ENCODE results near the gene ANKRD13A. TPM values are rescaled to one million over a fixed set of nuclear protein-coding genes. Genes with fewer than 3 reads are reported as not detected.
A peak's percentile ranks its signal among the peaks of the same experiment; 100 is the strongest.
"Not testable (repeated sequence)": the region's sequence is repeated elsewhere in the genome, so short reads cannot be mapped to it uniquely, and the experiment has no call there.

The ANKRD13A gene
- total RNA-seq, 4 donors from 2014 or later = 19.0 to 29.3 (median 20.5) TPM

- in situ Hi-C loops (cut with MboI; ENCODE audit: low sequenced_read_pairs in 4 of 4) (no loop called here), intact Hi-C loops (cut with DNase I; ENCODE audit: low total_unique reads) (no loop called here)
- Histone ChIP-seq H3K36me3 (no peaks in the 10 kb centered on the region), H3K27me3 (no peaks in the 10 kb centered on the region), H3K4me1 (peaks cover 0 to 4% of the 10 kb centered on the region in 2 donors), H3K27ac (no peak overlapping the region), H3K4me3 (no peak overlapping the region), H3K9me3 (no peaks in the 10 kb centered on the region)
- ATAC-seq = no peak
- no peak for TF ChIP-seq POLR2A (IDR thresholded peaks at IDR 0.05)
- TF ChIP-seq, protein P1, sequence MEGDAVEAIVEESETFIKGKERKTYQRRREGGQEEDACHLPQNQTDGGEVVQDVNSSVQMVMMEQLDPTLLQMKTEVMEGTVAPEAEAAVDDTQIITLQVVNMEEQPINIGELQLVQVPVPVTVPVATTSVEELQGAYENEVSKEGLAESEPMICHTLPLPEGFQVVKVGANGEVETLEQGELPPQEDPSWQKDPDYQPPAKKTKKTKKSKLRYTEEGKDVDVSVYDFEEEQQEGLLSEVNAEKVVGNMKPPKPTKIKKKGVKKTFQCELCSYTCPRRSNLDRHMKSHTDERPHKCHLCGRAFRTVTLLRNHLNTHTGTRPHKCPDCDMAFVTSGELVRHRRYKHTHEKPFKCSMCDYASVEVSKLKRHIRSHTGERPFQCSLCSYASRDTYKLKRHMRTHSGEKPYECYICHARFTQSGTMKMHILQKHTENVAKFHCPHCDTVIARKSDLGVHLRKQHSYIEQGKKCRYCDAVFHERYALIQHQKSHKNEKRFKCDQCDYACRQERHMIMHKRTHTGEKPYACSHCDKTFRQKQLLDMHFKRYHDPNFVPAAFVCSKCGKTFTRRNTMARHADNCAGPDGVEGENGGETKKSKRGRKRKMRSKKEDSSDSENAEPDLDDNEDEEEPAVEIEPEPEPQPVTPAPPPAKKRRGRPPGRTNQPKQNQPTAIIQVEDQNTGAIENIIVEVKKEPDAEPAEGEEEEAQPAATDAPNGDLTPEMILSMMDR (IDR thresholded peaks at IDR 0.05 in 4 of 5, conservative IDR thresholded peaks at IDR 0.05 in 1 of 5) = no peak
- DNase-seq = no peak
Observed at GRCh38 chr12:110068654-110069053, 69.4 kb downstream of the ANKRD13A start.

DNA sequence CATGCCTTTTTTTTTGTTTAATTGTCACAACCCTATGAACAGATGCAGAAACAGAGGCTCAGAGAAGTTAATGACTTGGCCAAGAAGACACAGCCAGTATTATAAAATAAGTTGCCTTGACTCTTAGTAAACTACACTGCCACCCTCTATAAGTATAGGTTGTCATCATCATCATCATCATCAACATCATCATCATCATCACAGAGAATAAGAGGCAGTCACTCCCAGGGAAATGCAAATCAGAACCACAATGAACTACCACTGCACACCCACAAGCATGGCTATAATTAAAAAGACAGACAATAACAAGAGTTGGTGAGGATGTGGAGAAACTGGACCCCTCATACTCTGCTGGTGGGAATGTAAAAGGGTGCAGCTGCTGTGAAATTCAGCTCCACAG is 72.3 kb downstream of the ANKRD13A start:
- Histone ChIP-seq H3K27ac (no peak overlapping the region), H3K36me3 (no peaks in the 10 kb centered on the region), H3K27me3 (no peaks in the 10 kb centered on the region), H3K9me3 (no peaks in the 10 kb centered on the region), H3K4me1 (peaks cover 0 to 4% of the 10 kb centered on the region in 2 donors), H3K4me3 (no peak overlapping the region)
- DNase-seq (no peak), ATAC-seq (no peak)
- intact Hi-C loops (cut with DNase I; ENCODE audit: low total_unique reads) = no loop called here
- in situ Hi-C loops (cut with MboI; ENCODE audit: low sequenced_read_pairs in 4 of 4) = no loop called here
- TF ChIP-seq POLR2A (IDR thresholded peaks at IDR 0.05) = no peak
- TF ChIP-seq, protein P1 (IDR thresholded peaks at IDR 0.05 in 4 of 5, conservative IDR thresholded peaks at IDR 0.05 in 1 of 5) = no peak

- no peak overlapping the region for H3K4me3 ChIP-seq
- no peak for ATAC-seq
- no peak for TF ChIP-seq POLR2A (IDR thresholded peaks at IDR 0.05)
- TF ChIP-seq, protein P1 (IDR thresholded peaks at IDR 0.05 in 4 of 5, conservative IDR thresholded peaks at IDR 0.05 in 1 of 5) = no peak
- no peak overlapping the region for H3K27ac ChIP-seq
- intact Hi-C loops (cut with DNase I; ENCODE audit: low total_unique reads) = no loop called here
- H3K9me3 ChIP-seq = no peaks in the 10 kb centered on the region
- H3K27me3 ChIP-seq = no peaks in the 10 kb centered on the region
- in situ Hi-C loops (cut with MboI; ENCODE audit: low sequenced_read_pairs in 4 of 4) = no loop called here
- no peaks in the 10 kb centered on the region for H3K36me3 ChIP-seq
- no peak for DNase-seq
- H3K4me1 ChIP-seq = peaks cover 0 to 4% of the 10 kb centered on the region in 2 donors
Observed at GRCh38 chr12:110071967-110072366, 72.7 kb downstream of the ANKRD13A start.

GRCh38 chr12:110072636-110073035 is 73.4 kb downstream of the ANKRD13A start:
- H3K27me3 ChIP-seq; DNase-seq; H3K27ac ChIP-seq; H3K4me1 ChIP-seq; H3K9me3 ChIP-seq; intact Hi-C loops (cut with DNase I; ENCODE audit: low total_unique reads); ATAC-seq; H3K36me3 ChIP-seq; in situ Hi-C loops (cut with MboI; ENCODE audit: low sequenced_read_pairs in 4 of 4): not testable (repeated sequence)
- peak overlapping the region in 2 of 4 donors; percentile 45 to 51 for H3K4me3 ChIP-seq

- Histone ChIP-seq H3K9me3 (no peaks in the 10 kb centered on the region), H3K36me3 (no peaks in the 10 kb centered on the region), H3K27ac (no peak overlapping the region), H3K4me1 (peaks cover 0 to 4% of the 10 kb centered on the region in 2 donors), H3K4me3 (peak overlapping the region; percentile 31 to 53 (median 48)), H3K27me3 (no peaks in the 10 kb centered on the region)
- no peak for ATAC-seq
- no peak for DNase-seq
- TF ChIP-seq POLR2A (IDR thresholded peaks at IDR 0.05) = no peak
- TF ChIP-seq, protein P1 (IDR thresholded peaks at IDR 0.05 in 4 of 5, conservative IDR thresholded peaks at IDR 0.05 in 1 of 5) = no peak
- intact Hi-C loops (cut with DNase I; ENCODE audit: low total_unique reads) (no loop called here), in situ Hi-C loops (cut with MboI; ENCODE audit: low sequenced_read_pairs in 4 of 4) (no loop called here)
Observed at GRCh38 chr12:110073049-110073831, 74.0 kb downstream of the ANKRD13A start.
